Astrocyte of the hippocampus (primary cell): ENCODE results near the gene SLC1A1.

Experiments used
- DNase-seq: peaks from one replicate; pipeline ENCODE4 v3.0.0; 2011; ENCODE audit warnings: low read depth, low spot score

Gene SLC1A1

GRCh38 chr9:4617752-4618151 is 127.5 kb downstream of the SLC1A1 start:
- DNase-seq: no peak

GRCh38 chr9:4618700-4619099 is 128.4 kb downstream of the SLC1A1 start:
- DNase-seq: no peak

GRCh38 chr9:4620057-4620765 is 129.9 kb downstream of the SLC1A1 start:
- DNase-seq: no peak

- DNase-seq: peak; percentile 70
Measured at GRCh38 chr9:4620881-4621555, 130.8 kb downstream of the SLC1A1 start.

GRCh38 chr9:4622016-4622415 is 131.7 kb downstream of the SLC1A1 start:
- no peak for DNase-seq

- DNase-seq: peak; percentile 30
Measured at GRCh38 chr9:4630836-4631235, 140.6 kb downstream of the SLC1A1 start.
